Astrocyte (in vitro differentiated cells and primary cell): ENCODE data around the gene APC2.

ENCODE experiments used
- EZH2 ChIP-seq: IDR thresholded peaks from 2 replicates; pipeline ENCODE4 v1.6.1; 2012; ENCODE audit warnings: mild to moderate bottlenecking, low read length, inconsistent platforms; ENCODE audit not compliant: insufficient read depth
- TF ChIP-seq, protein P1 (sequence below): IDR thresholded peaks from 2 replicates; pipeline ENCODE4 v1.5.1; 2011; ENCODE audit warnings: low read depth, mild to moderate bottlenecking, inconsistent platforms, low read length, moderate library complexity; ENCODE audit not compliant: insufficient read depth

DNA sequence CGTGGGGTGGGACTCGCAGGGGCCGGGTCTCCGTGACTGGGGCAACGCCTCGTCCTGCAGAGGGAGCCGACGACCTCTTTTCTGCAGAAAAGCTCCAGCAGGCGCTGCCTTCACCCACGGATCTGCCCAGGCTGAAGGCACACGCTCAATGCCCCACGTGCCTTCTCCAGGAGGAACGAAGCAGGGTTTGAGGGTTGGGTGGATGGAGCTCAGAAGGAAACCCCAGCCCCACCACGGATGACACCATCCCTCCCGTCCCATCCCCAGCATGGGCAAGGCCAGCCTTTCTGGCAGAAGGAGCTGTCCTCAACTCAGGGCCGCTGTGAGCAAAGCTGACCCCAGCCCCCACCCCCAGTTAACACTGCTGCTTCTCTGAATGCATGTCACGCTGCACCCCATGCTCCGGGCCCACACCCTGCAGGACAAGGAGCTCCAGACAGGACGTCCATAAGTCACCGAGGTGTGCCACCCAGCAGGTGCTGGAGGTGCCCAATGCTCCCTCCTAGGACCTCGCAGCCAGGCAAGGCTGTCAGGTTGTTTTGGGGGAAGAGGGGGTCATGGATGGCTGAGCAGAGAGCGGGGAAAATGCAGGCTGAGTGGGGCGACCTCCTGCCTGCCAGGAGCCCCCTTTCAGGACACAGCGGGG lies 21.7 kb downstream of the APC2 start:
- TF ChIP-seq, protein P1, sequence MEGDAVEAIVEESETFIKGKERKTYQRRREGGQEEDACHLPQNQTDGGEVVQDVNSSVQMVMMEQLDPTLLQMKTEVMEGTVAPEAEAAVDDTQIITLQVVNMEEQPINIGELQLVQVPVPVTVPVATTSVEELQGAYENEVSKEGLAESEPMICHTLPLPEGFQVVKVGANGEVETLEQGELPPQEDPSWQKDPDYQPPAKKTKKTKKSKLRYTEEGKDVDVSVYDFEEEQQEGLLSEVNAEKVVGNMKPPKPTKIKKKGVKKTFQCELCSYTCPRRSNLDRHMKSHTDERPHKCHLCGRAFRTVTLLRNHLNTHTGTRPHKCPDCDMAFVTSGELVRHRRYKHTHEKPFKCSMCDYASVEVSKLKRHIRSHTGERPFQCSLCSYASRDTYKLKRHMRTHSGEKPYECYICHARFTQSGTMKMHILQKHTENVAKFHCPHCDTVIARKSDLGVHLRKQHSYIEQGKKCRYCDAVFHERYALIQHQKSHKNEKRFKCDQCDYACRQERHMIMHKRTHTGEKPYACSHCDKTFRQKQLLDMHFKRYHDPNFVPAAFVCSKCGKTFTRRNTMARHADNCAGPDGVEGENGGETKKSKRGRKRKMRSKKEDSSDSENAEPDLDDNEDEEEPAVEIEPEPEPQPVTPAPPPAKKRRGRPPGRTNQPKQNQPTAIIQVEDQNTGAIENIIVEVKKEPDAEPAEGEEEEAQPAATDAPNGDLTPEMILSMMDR: no peak
- peak; percentile 10 for TF ChIP-seq EZH2
